ENCODE data around the gene SLC6A3. TPM values are rescaled to one million over a fixed set of nuclear protein-coding genes. Genes with fewer than 3 reads are reported as not detected.
A peak's percentile ranks its signal among the peaks of the same experiment; 100 is the strongest.

Gene SLC6A3
- total RNA-seq, 4 donors from 2014 or later: 0.16 TPM; not detected in 3

DNA sequence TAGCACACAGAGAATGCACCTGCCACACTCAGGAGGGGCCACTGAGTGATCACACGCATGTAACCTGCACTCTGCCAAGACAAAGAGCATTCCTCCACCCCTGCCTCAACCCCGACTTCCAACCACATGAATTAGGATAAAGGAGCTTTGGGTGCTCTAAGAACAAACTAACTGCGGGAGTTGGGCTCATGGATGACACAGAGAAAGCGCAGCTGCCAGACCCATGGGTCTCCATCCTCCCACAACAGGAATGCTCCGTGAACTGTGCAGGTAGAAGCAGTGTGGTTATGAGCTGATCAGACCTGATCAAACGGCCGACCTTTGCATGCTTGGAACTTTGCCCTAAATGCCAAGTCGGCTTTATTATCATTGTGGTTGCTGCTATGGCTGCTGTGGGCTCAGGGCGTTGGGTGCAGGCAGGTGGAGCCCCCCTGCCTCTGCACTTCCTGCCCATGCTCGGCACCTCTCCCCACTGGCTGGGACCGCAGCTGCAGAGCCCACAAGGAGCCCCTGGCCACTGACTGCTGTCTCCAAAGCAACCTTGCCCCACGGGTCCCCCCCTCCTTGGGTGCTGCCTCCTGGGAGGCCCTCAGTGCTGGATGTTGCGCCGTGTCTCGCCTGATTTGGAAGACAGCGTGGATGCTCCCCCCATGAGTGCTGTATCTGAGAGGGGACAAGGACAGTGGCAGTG is 2.6 kb upstream of the SLC6A3 start:
- H3K4me1 ChIP-seq: peaks cover 19% of the 10 kb centered on the region
- WGBS: 73% methylated on average over 8 of the region's 16 CpGs
- TF ChIP-seq POLR2A (IDR thresholded peaks at IDR 0.05): no peak
- H3K36me3 ChIP-seq: no peaks in the 10 kb centered on the region
- no peak overlapping the region for H3K4me3 ChIP-seq
- H3K27ac ChIP-seq: no peak overlapping the region
- no peaks in the 10 kb centered on the region for H3K9me3 ChIP-seq
- DNase-seq (ENCODE audit: low spot score in 2 of 2): peak in 1 of 2 donors; percentile 60
- H3K27me3 ChIP-seq: peaks cover 53% of the 10 kb centered on the region

DNA sequence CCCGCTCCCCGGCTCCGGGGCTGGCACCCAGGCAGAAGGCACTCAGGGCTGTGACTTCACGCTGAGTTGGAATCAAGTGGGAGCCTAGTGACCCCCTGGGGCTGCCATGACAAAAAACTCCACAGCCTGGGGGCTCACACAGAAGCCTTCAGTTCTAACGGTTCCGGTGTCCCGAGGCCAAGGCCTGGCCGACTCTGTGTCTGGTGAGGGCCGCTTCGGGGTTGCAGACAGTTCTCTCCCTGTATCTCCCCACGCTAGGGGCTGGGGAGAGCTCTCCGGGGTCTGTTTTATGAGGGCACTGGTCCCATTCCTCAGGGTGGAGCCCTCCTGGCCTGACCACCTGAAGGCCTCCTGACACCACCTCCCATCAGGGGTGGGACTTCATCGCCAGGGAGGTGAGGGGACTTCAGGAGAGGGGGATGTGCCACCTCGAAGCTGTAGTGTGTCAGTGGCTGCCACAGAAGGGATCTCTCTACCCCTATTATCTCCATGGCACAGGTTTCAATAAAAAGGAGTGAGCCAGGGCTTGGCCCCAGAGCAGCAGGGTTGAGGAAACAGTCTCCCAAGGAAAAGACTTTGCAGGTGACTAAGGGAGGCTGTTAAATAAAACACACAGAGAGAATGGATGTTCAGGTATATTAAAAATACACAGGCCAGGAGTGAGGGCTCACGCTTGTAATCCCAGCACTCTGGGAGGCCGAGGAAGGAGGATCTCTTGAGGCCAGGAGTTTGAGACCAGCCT is 1.5 kb upstream of the SLC6A3 start:
- peaks cover 63% of the 10 kb centered on the region for H3K27me3 ChIP-seq
- H3K9me3 ChIP-seq: no peaks in the 10 kb centered on the region
- TF ChIP-seq EP300 (IDR thresholded peaks at IDR 0.05): no peak
- H3K4me3 ChIP-seq: peak overlapping the region; percentile 34
- no peak overlapping the region for H3K27ac ChIP-seq
- H3K36me3 ChIP-seq: no peaks in the 10 kb centered on the region
- whole genome bisulfite sequencing: 73% methylated on average over 4 of the region's 16 CpGs
- H3K4me1 ChIP-seq: peaks cover 19% of the 10 kb centered on the region
- peak in 1 of 2 donors; percentile 76 for DNase-seq (ENCODE audit: low spot score in 2 of 2)

DNA sequence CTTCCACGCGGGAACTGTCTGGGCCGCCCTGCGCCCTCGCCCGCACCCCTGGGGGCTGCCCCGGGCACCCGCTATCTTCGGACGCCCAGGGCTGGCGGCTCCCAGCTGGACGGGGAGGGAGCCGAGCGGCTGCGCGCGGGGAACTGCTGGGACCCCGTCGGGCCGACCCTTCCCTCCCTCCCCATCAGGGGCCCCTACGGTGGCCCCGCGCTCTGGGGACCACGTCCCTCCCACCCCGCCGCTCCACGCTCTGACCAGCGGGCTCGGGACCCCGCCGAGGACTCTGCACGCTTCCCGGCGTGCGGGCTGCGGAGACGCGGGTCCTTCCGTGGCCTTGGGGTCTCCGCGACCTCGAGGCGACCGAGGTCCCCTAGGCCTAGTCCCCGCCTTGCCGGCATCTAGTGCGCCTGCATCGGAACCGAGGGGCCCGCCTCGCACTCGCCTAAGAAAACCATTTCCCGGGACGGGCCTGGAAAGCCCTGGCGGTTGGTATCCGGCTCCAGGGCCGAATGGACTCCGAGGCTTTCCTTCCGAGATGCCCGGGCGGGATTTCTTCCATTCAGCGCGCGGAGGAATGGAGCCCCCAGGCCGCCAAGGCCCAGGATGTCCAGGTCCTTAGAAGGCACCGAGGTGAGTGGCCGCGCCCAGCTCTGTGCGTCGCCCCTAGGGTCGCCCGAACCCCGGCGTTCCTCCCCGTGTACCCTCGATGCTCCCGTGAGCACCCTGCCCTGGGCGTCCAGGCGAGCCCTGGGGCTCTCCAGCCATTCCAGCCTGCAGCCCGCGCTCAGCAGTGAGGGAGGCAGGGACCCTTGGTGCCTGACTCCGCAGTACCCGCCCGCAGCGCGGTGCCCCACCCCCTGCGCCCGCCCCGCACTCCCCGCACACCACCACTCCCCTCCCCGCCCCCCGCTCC is 705 bp upstream of the SLC6A3 start:
- WGBS: 2% methylated on average over 9 of the region's 92 CpGs
- no peak overlapping the region for H3K27ac ChIP-seq
- H3K4me1 ChIP-seq: peaks cover 19% of the 10 kb centered on the region
- H3K36me3 ChIP-seq: no peaks in the 10 kb centered on the region
- H3K27me3 ChIP-seq: peaks cover 71% of the 10 kb centered on the region
- TF ChIP-seq, protein P1, sequence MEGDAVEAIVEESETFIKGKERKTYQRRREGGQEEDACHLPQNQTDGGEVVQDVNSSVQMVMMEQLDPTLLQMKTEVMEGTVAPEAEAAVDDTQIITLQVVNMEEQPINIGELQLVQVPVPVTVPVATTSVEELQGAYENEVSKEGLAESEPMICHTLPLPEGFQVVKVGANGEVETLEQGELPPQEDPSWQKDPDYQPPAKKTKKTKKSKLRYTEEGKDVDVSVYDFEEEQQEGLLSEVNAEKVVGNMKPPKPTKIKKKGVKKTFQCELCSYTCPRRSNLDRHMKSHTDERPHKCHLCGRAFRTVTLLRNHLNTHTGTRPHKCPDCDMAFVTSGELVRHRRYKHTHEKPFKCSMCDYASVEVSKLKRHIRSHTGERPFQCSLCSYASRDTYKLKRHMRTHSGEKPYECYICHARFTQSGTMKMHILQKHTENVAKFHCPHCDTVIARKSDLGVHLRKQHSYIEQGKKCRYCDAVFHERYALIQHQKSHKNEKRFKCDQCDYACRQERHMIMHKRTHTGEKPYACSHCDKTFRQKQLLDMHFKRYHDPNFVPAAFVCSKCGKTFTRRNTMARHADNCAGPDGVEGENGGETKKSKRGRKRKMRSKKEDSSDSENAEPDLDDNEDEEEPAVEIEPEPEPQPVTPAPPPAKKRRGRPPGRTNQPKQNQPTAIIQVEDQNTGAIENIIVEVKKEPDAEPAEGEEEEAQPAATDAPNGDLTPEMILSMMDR (IDR thresholded peaks at IDR 0.05): no peak
- peak overlapping the region; percentile 34 for H3K4me3 ChIP-seq
- no peaks in the 10 kb centered on the region for H3K9me3 ChIP-seq
- peak in 1 of 2 donors; percentile 65 for DNase-seq (ENCODE audit: low spot score in 2 of 2)

DNA sequence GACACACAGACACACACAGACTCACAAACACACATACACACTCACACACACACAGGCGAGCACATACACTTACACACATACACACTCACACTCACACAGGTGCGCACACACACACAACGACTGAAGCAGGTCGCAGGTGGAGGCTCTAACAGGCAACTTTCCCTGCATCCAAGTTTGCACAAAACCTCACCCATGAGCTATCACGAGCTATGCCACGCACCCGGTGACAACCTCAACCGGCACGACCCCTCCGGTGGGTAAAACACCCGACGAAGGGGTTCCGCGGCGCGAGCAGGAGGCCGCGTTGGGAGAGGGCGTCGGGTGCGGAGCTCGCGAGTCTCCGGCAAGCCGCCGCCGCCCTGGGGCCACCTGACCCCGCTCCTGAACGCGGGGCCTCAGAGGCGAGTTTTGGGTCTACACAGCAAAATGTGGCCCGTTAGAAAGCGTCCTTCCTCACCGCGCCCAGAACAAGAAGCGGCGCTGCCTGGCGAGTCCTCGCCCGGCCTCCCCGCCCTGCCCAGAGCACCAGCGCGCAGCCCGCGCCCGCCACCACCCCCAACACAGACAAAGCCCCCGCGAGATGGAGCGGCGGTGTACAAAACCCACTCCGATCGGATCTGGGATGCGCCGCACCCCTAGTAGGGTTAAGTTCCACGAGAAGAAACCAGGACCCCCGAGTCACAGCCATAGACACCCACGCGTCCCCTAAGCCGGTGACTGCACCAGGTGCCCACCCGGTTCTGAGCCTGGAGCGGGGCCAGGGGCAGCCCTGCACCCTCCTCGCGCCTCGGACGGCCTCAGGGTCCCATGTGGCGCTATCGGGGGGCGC is 665 bp downstream of the SLC6A3 start:
- H3K9me3 ChIP-seq: no peaks in the 10 kb centered on the region
- DNase-seq (ENCODE audit: low spot score in 2 of 2): peak in 1 of 2 donors; percentile 72
- WGBS: 32% methylated on average over 5 of the region's 68 CpGs
- H3K27me3 ChIP-seq: peaks cover 81% of the 10 kb centered on the region
- no peak overlapping the region for H3K27ac ChIP-seq
- peak overlapping the region; percentile 34 for H3K4me3 ChIP-seq
- no peaks in the 10 kb centered on the region for H3K36me3 ChIP-seq
- TF ChIP-seq, protein P1 (IDR thresholded peaks at IDR 0.05): no peak
- no peak for TF ChIP-seq POLR2A (IDR thresholded peaks at IDR 0.05)
- no peak for TF ChIP-seq EP300 (IDR thresholded peaks at IDR 0.05)
- TF ChIP-seq POLR2AphosphoS5 (IDR thresholded peaks at IDR 0.05): no peak
- H3K4me1 ChIP-seq: peaks cover 19% of the 10 kb centered on the region

DNA sequence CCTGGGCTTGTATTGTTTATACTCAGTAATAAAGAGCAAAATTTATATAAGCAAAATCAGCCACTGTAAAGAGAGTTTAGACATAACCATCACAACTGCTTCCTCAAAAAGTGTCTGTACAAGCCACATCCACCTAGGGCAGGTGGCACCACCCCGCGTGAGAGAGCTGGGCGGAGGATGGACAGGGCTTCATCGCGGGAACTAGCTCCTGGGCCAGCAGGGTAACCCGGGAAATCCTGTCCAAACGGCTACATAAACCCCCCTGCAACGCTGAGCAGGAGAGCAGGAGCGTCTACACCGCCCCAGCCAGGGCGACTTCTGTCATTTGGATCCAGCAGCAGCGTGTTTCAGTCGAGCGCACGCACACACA is 1.3 kb downstream of the SLC6A3 start:
- peaks cover 85% of the 10 kb centered on the region for H3K27me3 ChIP-seq
- TF ChIP-seq POLR2A (IDR thresholded peaks at IDR 0.05) (no peak), POLR2AphosphoS5 (IDR thresholded peaks at IDR 0.05) (no peak), EP300 (IDR thresholded peaks at IDR 0.05) (no peak)
- TF ChIP-seq, protein P1 (IDR thresholded peaks at IDR 0.05): no peak
- no peaks in the 10 kb centered on the region for H3K36me3 ChIP-seq
- DNase-seq (ENCODE audit: low spot score in 2 of 2): peak in 1 of 2 donors; percentile 55
- WGBS: 58% methylated on average over 12 of the region's 15 CpGs
- peaks cover 19% of the 10 kb centered on the region for H3K4me1 ChIP-seq
- H3K9me3 ChIP-seq: no peaks in the 10 kb centered on the region
- H3K4me3 ChIP-seq: no peak overlapping the region
- H3K27ac ChIP-seq: no peak overlapping the region

Data from suprapubic skin (tissue), 4 donors.